H1 (cell line): ENCODE data around the gene ATG9B. TPM values are rescaled to one million over a fixed set of nuclear protein-coding genes. Genes with fewer than 3 reads are reported as not detected.

Experiments
- CTCF ChIA-PET: fragments of 300-600 bp; sonication (Branson Sonifier 250); formaldehyde crosslinking; loops from one replicate; lab custom pipeline; 2021; ENCODE audit not compliant: partially characterized antibody; lab: Charles Lee
- POLR2A ChIA-PET: fragments of 300-600 bp; sonication (Branson Sonifier 250); formaldehyde crosslinking; loops from one replicate; lab custom pipeline; 2021; ENCODE audit warnings: inconsistent platforms; ENCODE audit not compliant: partially characterized antibody; lab: Charles Lee
- DNase-seq, 2 experiments: peaks; one replicate each; pipeline versions ENCODE4 v3.0.0 to v3.0.0-alpha.2; 2010 to 2022; ENCODE audit warnings: low spot score in 2 of 2, low read depth in 1 of 2, mixed read lengths in 1 of 2
- FAIRE-seq: peaks from 2 replicates; lab custom pipeline; 2011; peaks lifted over from hg19 to GRCh38; lab: Jason Lieb, UNC
- H2AFZ ChIP-seq: 2 replicates; pipeline ENCODE4 v1.8.1; 2012; ENCODE audit warnings: low read length, inconsistent platforms
- H2AK5ac ChIP-seq: 2 replicates; pipeline ENCODE4 v1.6.1; 2013; ENCODE audit warnings: low read depth, low read length
- H2BK120ac ChIP-seq: replicated peaks from 2 replicates; pipeline ENCODE3; 2013; ENCODE audit warnings: low read depth, low read length, inconsistent platforms
- H2BK12ac ChIP-seq: 2 replicates; pipeline ENCODE4 v1.6.1; 2013; ENCODE audit warnings: low read depth, low read length
- H2BK15ac ChIP-seq: 2 replicates; pipeline ENCODE4 v1.6.1; 2013; ENCODE audit warnings: low read length
- H2BK20ac ChIP-seq: 2 replicates; pipeline ENCODE4 v1.6.1; 2013; ENCODE audit warnings: low read length
- H2BK5ac ChIP-seq: 2 replicates; pipeline ENCODE4 v1.6.1; 2013; ENCODE audit warnings: low read depth, low read length
- H3K14ac ChIP-seq: 2 replicates; pipeline ENCODE4 v1.6.1; 2013; ENCODE audit warnings: inconsistent platforms; ENCODE audit not compliant: insufficient read length
- H3K18ac ChIP-seq: 2 replicates; pipeline ENCODE4 v1.6.1; 2013; ENCODE audit warnings: low read length; ENCODE audit errors: extremely low read depth
- H3K23ac ChIP-seq: 2 replicates; pipeline ENCODE4 v1.6.1; 2013; ENCODE audit warnings: inconsistent platforms; ENCODE audit not compliant: insufficient read length
- H3K23me2 ChIP-seq: 2 replicates; pipeline ENCODE4 v1.6.1; 2013; ENCODE audit warnings: low read depth, low read length
- H3K27ac ChIP-seq: 2 replicates; pipeline ENCODE4 v1.6.1; 2011; ENCODE audit warnings: low read depth, low read length, inconsistent platforms
- H3K27me3 ChIP-seq, 4 experiments: replicated peaks in 1 of 4; 1 replicate in 1 of 4; 2 replicates in 3 of 4; pipeline versions ENCODE4 v1.6.1 to v1.8.1; 2011 to 2013; ENCODE audit warnings: low read length in 3 of 4, mild to moderate bottlenecking in 3 of 4, inconsistent platforms in 2 of 4, mixed read lengths in 2 of 4, moderate library complexity in 1 of 4; ENCODE audit not compliant: control insufficient read depth in 3 of 4, insufficient read depth in 3 of 4; ENCODE audit errors: extremely low read depth in 1 of 4
- H3K36me3 ChIP-seq, 4 experiments: 2 replicates each; pipeline versions ENCODE4 v1.6.1 to v1.8.1; 2011 to 2013; ENCODE audit warnings: mild to moderate bottlenecking in 4 of 4, low read length in 3 of 4, moderate library complexity in 2 of 4, control low read depth in 1 of 4, inconsistent platforms in 1 of 4; ENCODE audit not compliant: insufficient read depth in 4 of 4, control insufficient read depth in 2 of 4
- H3K4ac ChIP-seq: replicated peaks from 2 replicates; pipeline ENCODE3; 2013; ENCODE audit warnings: low read length, low read depth, mixed read lengths, inconsistent platforms; ENCODE audit not compliant: insufficient read length
- H3K4me1 ChIP-seq, 4 experiments: replicated peaks in 1 of 4; 1 replicate in 1 of 4; 2 replicates in 3 of 4; pipeline versions ENCODE4 v1.6.1 to v1.8.1; 2011 to 2013; ENCODE audit warnings: low read length in 3 of 4, inconsistent platforms in 2 of 4, mixed read lengths in 1 of 4; ENCODE audit not compliant: insufficient read depth in 4 of 4, control insufficient read depth in 3 of 4
- H3K4me2 ChIP-seq, 2 experiments: 2 replicates each; pipeline versions ENCODE4 v1.6.1 to v1.8.1; 2011 to 2013; ENCODE audit warnings: low read depth in 2 of 2, low read length in 2 of 2, control low read depth in 1 of 2, inconsistent platforms in 1 of 2, mild to moderate bottlenecking in 1 of 2; ENCODE audit not compliant: insufficient read depth in 1 of 2
- H3K4me3 ChIP-seq, 4 experiments: fragments of 200-600, 300-600 bp in 1 of 4; sonication (generic), shearing (Covaris generic), sonication (Bioruptor Twin) in 1 of 4; 2 replicates each; pipeline versions ENCODE4 v1.5.1 to v1.8.1; 2011 to 2016; ENCODE audit warnings: low read length in 4 of 4, low read depth in 3 of 4, control low read depth in 2 of 4, inconsistent platforms in 2 of 4, mild to moderate bottlenecking in 2 of 4, mixed read lengths in 1 of 4, moderate library complexity in 1 of 4; ENCODE audit not compliant: insufficient read depth in 2 of 4; ENCODE audit errors: extremely low read depth in 1 of 4
- H3K56ac ChIP-seq: replicated peaks from 2 replicates; pipeline ENCODE3; 2013; ENCODE audit warnings: low read depth, mild to moderate bottlenecking, mixed read lengths, low read length, inconsistent platforms; ENCODE audit not compliant: insufficient read length
- H3K79me1 ChIP-seq: 2 replicates; pipeline ENCODE4 v1.6.1; 2013; ENCODE audit warnings: low read depth, low read length, control low read depth
- H3K79me2 ChIP-seq, 2 experiments: 2 replicates each; pipeline versions ENCODE4 v1.6.1 to v1.8.1; 2012 to 2013; ENCODE audit warnings: low read length in 2 of 2, mild to moderate bottlenecking in 2 of 2, inconsistent platforms in 1 of 2; ENCODE audit not compliant: insufficient read depth in 2 of 2, control insufficient read depth in 1 of 2
- H3K9ac ChIP-seq, 4 experiments: replicated peaks in 1 of 4; 1 replicate in 1 of 4; 2 replicates in 3 of 4; pipeline versions ENCODE4 v1.6.1 to v1.8.1; 2011 to 2013; ENCODE audit warnings: low read depth in 3 of 4, low read length in 3 of 4, control low read depth in 2 of 4, mild to moderate bottlenecking in 2 of 4, moderate library complexity in 2 of 4, inconsistent platforms in 1 of 4; ENCODE audit errors: extremely low read depth in 1 of 4
- H3K9me3 ChIP-seq, 2 experiments: 2 replicates each; pipeline versions ENCODE4 v1.6.1 to v1.8.1; 2012 to 2013; ENCODE audit warnings: mild to moderate bottlenecking in 2 of 2, moderate library complexity in 2 of 2, control low read depth in 1 of 2, inconsistent platforms in 1 of 2, low read depth in 1 of 2, low read length in 1 of 2, mixed read lengths in 1 of 2; ENCODE audit not compliant: insufficient read depth in 2 of 2
- H4K20me1 ChIP-seq, 2 experiments: replicated peaks in 1 of 2; 2 replicates each; pipeline versions ENCODE3 to v1.8.1; 2011 to 2013; ENCODE audit warnings: inconsistent platforms in 2 of 2, low read length in 2 of 2, mild to moderate bottlenecking in 1 of 2; ENCODE audit not compliant: insufficient read depth in 2 of 2, control insufficient read depth in 1 of 2
- H4K5ac ChIP-seq: 2 replicates; pipeline ENCODE4 v1.6.1; 2013; ENCODE audit warnings: low read length, low read depth, mixed read lengths, inconsistent platforms; ENCODE audit not compliant: insufficient read length
- H4K8ac ChIP-seq: 2 replicates; pipeline ENCODE4 v1.8.0; 2013; ENCODE audit warnings: mild to moderate bottlenecking, moderate library complexity, low read length, inconsistent platforms; ENCODE audit not compliant: insufficient read depth; ENCODE audit errors: extremely low read depth
- H4K91ac ChIP-seq: replicated peaks from 2 replicates; pipeline ENCODE3; 2013; ENCODE audit warnings: low read length, mixed read lengths, inconsistent platforms; ENCODE audit not compliant: insufficient read length
- ASH2L ChIP-seq: fragments of 200-600, 300-600 bp; sonication (generic); IDR thresholded peaks from one replicate; pipeline ENCODE4 v1.7.1; 2017; ENCODE audit warnings: low read length
- CHD1 ChIP-seq: IDR thresholded peaks from 2 replicates; pipeline ENCODE4 v1.6.1; 2012; ENCODE audit warnings: low read depth, low read length, improper control_type of control experiment
- EGR1 ChIP-seq: IDR thresholded peaks from 2 replicates; pipeline ENCODE4 v1.6.1; 2011; ENCODE audit warnings: low read depth, low read length, borderline replicate concordance
- EP300 ChIP-seq, 2 experiments: IDR thresholded peaks; 1 replicate in 1 of 2; 2 replicates in 1 of 2; pipeline ENCODE4 v1.6.1; 2011 to 2012; ENCODE audit warnings: low read depth in 2 of 2, low read length in 2 of 2, mild to moderate bottlenecking in 2 of 2, borderline replicate concordance in 1 of 2, inconsistent platforms in 1 of 2, moderate library complexity in 1 of 2
- HDAC6 ChIP-seq: IDR thresholded peaks from one replicate; pipeline ENCODE4 v1.7.1; 2012; ENCODE audit warnings: low read depth, mild to moderate bottlenecking, inconsistent platforms, low read length, moderate library complexity
- KDM4A ChIP-seq: IDR thresholded peaks from one replicate; pipeline ENCODE4 v1.7.1; 2012; ENCODE audit warnings: low read depth, mild to moderate bottlenecking, moderate library complexity, low read length, inconsistent platforms; ENCODE audit not compliant: severe bottlenecking
- RBBP5 ChIP-seq: IDR thresholded peaks from 2 replicates; pipeline ENCODE4 v1.7.1; 2012; ENCODE audit warnings: low read depth, mild to moderate bottlenecking, inconsistent platforms, low read length, moderate library complexity, borderline replicate concordance
- RFX5 ChIP-seq: IDR thresholded peaks from 2 replicates; pipeline ENCODE4 v1.6.1; 2011; ENCODE audit warnings: low read depth, low read length, improper control_type of control experiment, borderline replicate concordance
- SIX5 ChIP-seq: IDR thresholded peaks from 2 replicates; pipeline ENCODE4 v1.6.1; 2011; ENCODE audit warnings: mild to moderate bottlenecking, low read depth, low read length
- SP2 ChIP-seq: IDR thresholded peaks from 2 replicates; pipeline ENCODE4 v1.6.1; 2012; ENCODE audit warnings: mild to moderate bottlenecking, low read length, inconsistent platforms
- SP4 ChIP-seq: IDR thresholded peaks from 2 replicates; pipeline ENCODE4 v1.6.1; 2012; ENCODE audit warnings: low read length, inconsistent platforms
- TBP ChIP-seq: IDR thresholded peaks from 2 replicates; pipeline ENCODE4 v1.6.1; 2011; ENCODE audit warnings: low read depth, low read length, improper control_type of control experiment
- TEAD4 ChIP-seq: IDR thresholded peaks from 2 replicates; pipeline ENCODE4 v1.6.1; 2012; ENCODE audit warnings: low read depth, low read length, inconsistent platforms, mixed read lengths
- WGBS, 2 experiments: shearing (Covaris generic) in 1 of 2; methylation state at CpG; one replicate each; pipeline versions ENCODE4 v1.1.6 to v1.1.7; 2013 to 2015; ENCODE audit warnings: low lambda C conversion rate in 2 of 2, mixed read lengths in 2 of 2, inconsistent platforms in 1 of 2, low coverage in 1 of 2, missing lambda C conversion rate in 1 of 2; ENCODE audit not compliant: insufficient replicate concordance in 2 of 2, insufficient coverage in 1 of 2, insufficient read length in 1 of 2; ENCODE audit errors: extremely low coverage in 1 of 2, missing lambda C conversion rate in 1 of 2; 5-methylcytosine and 5-hydroxymethylcytosine counted together
- polyA plus RNA-seq, 7 experiments: library from polyadenylated mRNA; depleted of rRNA in 3 of 7; stranded (reverse) in 5 of 7; unstranded in 2 of 7; fragments of >200 nt in 5 of 7; fragments of 200-250 nt in 2 of 7; gene quantifications; 1 replicate in 5 of 7; 2 replicates in 1 of 7; 4 replicates in 1 of 7; pipeline versions ENCODE4 v1.2.1 to v1.2.3, GENCODE V29; 2011 to 2013; ENCODE audit warnings: missing spikeins in 2 of 7, mixed read lengths in 2 of 7
- total RNA-seq: library from RNA; stranded (reverse); fragmentation: NEBNext Ultra II Directional; extraction: Animal tissue kit (Norgen Biotek cat#: 25700); gene quantifications from 2 replicates; pipeline ENCODE4 v1.2.1, GENCODE V29; 2021

Gene ATG9B
- total and polyA plus RNA-seq, 2 of the 8 experiments (the other 6 are each of a cell fraction or from before 2014, with no cell fraction given): 1.4 to 2.3 TPM

- Histone ChIP-seq H3K36me3 (no peaks in the 10 kb centered on the region), H3K4me1 (peaks cover 0 to 30% (median 19%) of the 10 kb centered on the region in 4 experiments; a peak in 5 of 7 replicates), H3K4me2 (peak overlapping the region; percentile 36 to 75), H3K27me3 (peaks cover 8 to 46% (median 39%) of the 10 kb centered on the region in 4 experiments), H3K14ac (no peak overlapping the region), H3K23me2 (peaks cover 7% of the 10 kb centered on the region; the same call in 1 of the 2 replicates), H4K20me1 (no peaks in the 10 kb centered on the region), H2BK20ac (no peak overlapping the region), H3K79me1 (no peaks in the 10 kb centered on the region; the same call in 1 of the 2 replicates), H3K9ac (no peak overlapping the region; a peak in 1 of 7 replicates), H2BK15ac (peak overlapping the region; percentile 88; the same call in 1 of the 2 replicates), H2BK120ac (peak overlapping the region; percentile 12), H2BK5ac (no peak overlapping the region), H2BK12ac (peak overlapping the region; percentile 12; the same call in 1 of the 2 replicates), H4K91ac (no peak overlapping the region), H3K56ac (peak overlapping the region; percentile 17), H3K18ac (no peak overlapping the region), H3K27ac (no peak overlapping the region), H4K5ac (no peak overlapping the region), H3K4ac (no peak overlapping the region), H2AFZ (no peak overlapping the region), H4K8ac (peak overlapping the region; percentile 89; the same call in 1 of the 2 replicates), H3K23ac (no peak overlapping the region), H3K9me3 (no peaks in the 10 kb centered on the region), H2AK5ac (no peak overlapping the region), H3K79me2 (no peaks in the 10 kb centered on the region), H3K4me3 (peak overlapping the region in 1 of 4 experiments; percentile 50; a peak in 3 of 8 replicates)
- ChIA-PET CTCF (interaction anchor here (0.6 to 8.0 kb wide), 36 partner anchors 8 to 1218 kb away, joined by 3 to 116 read pairs (median 6); partner anchors contain the start of genes ABCB8, ABCF2, AGAP3 and ASIC3), POLR2A (interaction anchor here (1.2 to 3.2 kb wide), 5 partner anchors 8 to 113 kb away, joined by 3 to 18 read pairs (median 4); partner anchors contain the start of gene ABCB8)
- FAIRE-seq (no peak), DNase-seq (no peak)
- WGBS, 2 experiments: 77% methylated on average over 13 of the region's 13 CpGs; no CpG with 5 or more reads in 1 of the 2 experiments
- no peak for TF ChIP-seq SP4
- no peak for TF ChIP-seq SP2
- TF ChIP-seq HDAC6: no peak
- TF ChIP-seq RFX5: no peak
- no peak for TF ChIP-seq TBP
- TF ChIP-seq TEAD4: no peak
- TF ChIP-seq SIX5: no peak
- TF ChIP-seq CHD1: no peak
- TF ChIP-seq EGR1: no peak
- TF ChIP-seq RBBP5: no peak
- no peak for TF ChIP-seq ASH2L
- no peak for TF ChIP-seq EP300 (IDR thresholded peaks at IDR 0.05; ENCODE audit: borderline replicate concordance in 1 of 2, low read depth in 2 of 2, low read length in 2 of 2)
- TF ChIP-seq KDM4A: no peak
These were observed 6.8 kb downstream of the ATG9B start for GRCh38 chr7:151017370-151017952.
